ENCODE data around the gene PSMD12. TPM values are rescaled to one million over a fixed set of nuclear protein-coding genes. Genes with fewer than 3 reads are reported as not detected.
"Not testable (repeated sequence)": the region's sequence is repeated elsewhere in the genome, so short reads cannot be mapped to it uniquely, and the experiment has no call there.

Gene PSMD12
- total RNA-seq, 2 donors from 2014 or later: 19.8 to 24.0 TPM

DNA sequence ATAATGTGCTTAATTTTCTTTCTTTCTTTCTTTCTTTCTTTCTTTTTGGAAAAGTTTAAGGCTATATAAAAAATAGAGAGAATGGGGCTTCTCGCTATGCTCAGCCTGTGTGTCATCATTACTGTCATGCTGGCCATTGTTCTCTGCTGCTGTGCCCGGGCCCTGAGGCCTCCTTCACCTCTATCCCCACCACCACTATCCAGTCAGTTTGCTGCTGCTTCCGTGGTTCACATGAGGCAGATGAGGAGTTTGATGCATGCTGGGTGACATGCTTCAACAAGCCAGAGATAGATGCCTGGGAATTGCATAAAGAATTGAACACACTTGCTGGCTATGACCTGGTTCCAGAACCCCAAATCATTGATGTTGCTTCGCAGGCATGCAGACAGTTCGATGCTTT lies 47.0 kb upstream of the PSMD12 start:
- Histone ChIP-seq H3K9me3 (no peaks in the 10 kb centered on the region), H3K36me3 (no peaks in the 10 kb centered on the region), H3K4me1 (replicated peaks) (peaks cover 8% of the 10 kb centered on the region), H3K4me3 (no peak overlapping the region), H3K27me3 (replicated peaks; ENCODE audit: insufficient read depth) (no peaks in the 10 kb centered on the region), H3K27ac (no peak overlapping the region)
- no peak for DNase-seq (ENCODE audit: low spot score)
- WGBS: 77% methylated on average over 5 of the region's 5 CpGs
- no peak for TF ChIP-seq POLR2A (IDR thresholded peaks at IDR 0.05)
- TF ChIP-seq, protein P1, sequence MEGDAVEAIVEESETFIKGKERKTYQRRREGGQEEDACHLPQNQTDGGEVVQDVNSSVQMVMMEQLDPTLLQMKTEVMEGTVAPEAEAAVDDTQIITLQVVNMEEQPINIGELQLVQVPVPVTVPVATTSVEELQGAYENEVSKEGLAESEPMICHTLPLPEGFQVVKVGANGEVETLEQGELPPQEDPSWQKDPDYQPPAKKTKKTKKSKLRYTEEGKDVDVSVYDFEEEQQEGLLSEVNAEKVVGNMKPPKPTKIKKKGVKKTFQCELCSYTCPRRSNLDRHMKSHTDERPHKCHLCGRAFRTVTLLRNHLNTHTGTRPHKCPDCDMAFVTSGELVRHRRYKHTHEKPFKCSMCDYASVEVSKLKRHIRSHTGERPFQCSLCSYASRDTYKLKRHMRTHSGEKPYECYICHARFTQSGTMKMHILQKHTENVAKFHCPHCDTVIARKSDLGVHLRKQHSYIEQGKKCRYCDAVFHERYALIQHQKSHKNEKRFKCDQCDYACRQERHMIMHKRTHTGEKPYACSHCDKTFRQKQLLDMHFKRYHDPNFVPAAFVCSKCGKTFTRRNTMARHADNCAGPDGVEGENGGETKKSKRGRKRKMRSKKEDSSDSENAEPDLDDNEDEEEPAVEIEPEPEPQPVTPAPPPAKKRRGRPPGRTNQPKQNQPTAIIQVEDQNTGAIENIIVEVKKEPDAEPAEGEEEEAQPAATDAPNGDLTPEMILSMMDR (IDR thresholded peaks at IDR 0.05): no peak
- no peak for TF ChIP-seq POLR2AphosphoS5 (IDR thresholded peaks at IDR 0.05)
- intact Hi-C loops (cut with DNase I): no loop called here

DNA sequence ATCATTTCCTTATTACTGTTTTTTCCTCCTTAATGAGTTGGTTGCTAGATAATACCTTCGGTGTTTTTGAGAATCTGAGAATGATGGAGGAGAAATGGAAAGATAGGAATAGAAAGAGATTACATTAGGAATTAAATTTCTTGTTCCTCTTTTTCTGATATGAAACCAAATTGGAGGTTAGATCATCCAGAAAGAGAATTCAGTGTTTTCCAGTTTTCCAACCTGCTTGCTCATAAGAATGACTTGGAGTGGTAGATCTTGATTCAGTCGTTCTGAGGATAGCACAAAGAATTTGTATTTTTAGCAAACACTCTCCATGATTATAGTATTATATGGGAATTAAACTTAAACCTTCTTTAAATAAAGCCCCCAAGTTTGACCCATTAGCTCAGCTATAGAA lies 46.6 kb upstream of the PSMD12 start:
- intact Hi-C loops (cut with DNase I): no loop called here

DNA sequence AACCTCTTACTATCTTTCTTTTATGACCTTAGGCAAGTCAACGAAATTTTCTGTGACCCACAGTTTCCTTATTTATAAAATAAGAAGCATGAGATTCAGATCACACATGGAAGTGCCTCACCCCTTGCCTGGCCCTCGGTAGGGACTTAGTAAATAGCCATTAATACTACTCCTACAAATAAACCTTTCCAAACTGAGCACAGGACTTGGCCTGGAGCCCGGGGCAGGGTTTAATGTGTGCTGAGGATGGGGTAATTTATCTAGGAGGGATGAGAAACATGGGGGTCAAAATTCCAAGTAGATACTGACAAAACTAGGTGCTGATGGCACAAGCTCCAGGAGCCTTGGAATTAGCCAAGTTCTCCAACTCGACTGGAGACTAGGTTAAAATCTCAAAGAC lies 45.7 kb upstream of the PSMD12 start:
- WGBS: 37% methylated on average over 4 of the region's 4 CpGs
- intact Hi-C loops (cut with DNase I): no loop called here
- H3K4me3 ChIP-seq: no peak overlapping the region
- no peak overlapping the region for H3K27ac ChIP-seq
- H3K36me3 ChIP-seq: no peaks in the 10 kb centered on the region
- H3K4me1 ChIP-seq (replicated peaks): peaks cover 8% of the 10 kb centered on the region
- H3K27me3 ChIP-seq (replicated peaks; ENCODE audit: insufficient read depth): no peaks in the 10 kb centered on the region
- TF ChIP-seq, protein P1 (IDR thresholded peaks at IDR 0.05): no peak
- TF ChIP-seq POLR2A (IDR thresholded peaks at IDR 0.05) (no peak), POLR2AphosphoS5 (IDR thresholded peaks at IDR 0.05) (peak; percentile 43)
- peak; percentile 44 for DNase-seq (ENCODE audit: low spot score)
- H3K9me3 ChIP-seq: no peaks in the 10 kb centered on the region

More for the DNA sequence above, 46.6 kb upstream of the PSMD12 start:
- no peaks in the 10 kb centered on the region for H3K27me3 ChIP-seq (replicated peaks; ENCODE audit: insufficient read depth)
- DNase-seq (ENCODE audit: low spot score): no peak
- H3K9me3 ChIP-seq: no peaks in the 10 kb centered on the region
- no peak overlapping the region for H3K4me3 ChIP-seq
- 72% methylated on average over 2 of the region's 2 CpGs for WGBS
- H3K4me1 ChIP-seq (replicated peaks): peaks cover 8% of the 10 kb centered on the region
- H3K27ac ChIP-seq: no peak overlapping the region
- H3K36me3 ChIP-seq: no peaks in the 10 kb centered on the region
- TF ChIP-seq, protein P1 (IDR thresholded peaks at IDR 0.05): no peak
- TF ChIP-seq POLR2AphosphoS5 (IDR thresholded peaks at IDR 0.05): no peak
- TF ChIP-seq POLR2A (IDR thresholded peaks at IDR 0.05): no peak

DNA sequence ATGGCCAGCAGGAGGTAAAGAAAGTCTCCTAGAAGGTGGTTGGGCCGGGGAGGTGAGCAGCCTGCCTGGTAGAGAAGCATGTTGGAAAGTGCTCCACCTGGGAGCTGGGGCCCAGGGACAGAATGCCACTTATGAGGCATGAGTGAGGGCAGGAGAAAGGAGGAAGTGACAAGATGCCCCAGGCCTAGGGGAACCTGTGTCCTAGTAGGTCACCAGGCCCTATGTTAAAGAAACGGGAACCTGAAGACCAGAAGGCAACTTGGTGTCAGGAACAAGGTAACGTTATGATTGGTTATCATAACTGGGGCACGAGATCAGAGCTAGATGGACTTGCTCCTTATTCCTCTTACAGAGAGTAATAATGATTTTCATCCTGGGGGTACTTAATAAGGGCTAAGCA lies 45.0 kb upstream of the PSMD12 start:
- no peak for DNase-seq (ENCODE audit: low spot score)
- no peak overlapping the region for H3K27ac ChIP-seq
- no peak overlapping the region for H3K4me3 ChIP-seq
- H3K9me3 ChIP-seq: no peaks in the 10 kb centered on the region
- H3K36me3 ChIP-seq: no peaks in the 10 kb centered on the region
- intact Hi-C loops (cut with DNase I): no loop called here
- peaks cover 6% of the 10 kb centered on the region for H3K4me1 ChIP-seq (replicated peaks)
- TF ChIP-seq POLR2A (IDR thresholded peaks at IDR 0.05): no peak
- TF ChIP-seq, protein P1 (IDR thresholded peaks at IDR 0.05): no peak
- no peak for TF ChIP-seq POLR2AphosphoS5 (IDR thresholded peaks at IDR 0.05)
- no peaks in the 10 kb centered on the region for H3K27me3 ChIP-seq (replicated peaks; ENCODE audit: insufficient read depth)
- WGBS: 92% methylated on average over 4 of the region's 4 CpGs

DNA sequence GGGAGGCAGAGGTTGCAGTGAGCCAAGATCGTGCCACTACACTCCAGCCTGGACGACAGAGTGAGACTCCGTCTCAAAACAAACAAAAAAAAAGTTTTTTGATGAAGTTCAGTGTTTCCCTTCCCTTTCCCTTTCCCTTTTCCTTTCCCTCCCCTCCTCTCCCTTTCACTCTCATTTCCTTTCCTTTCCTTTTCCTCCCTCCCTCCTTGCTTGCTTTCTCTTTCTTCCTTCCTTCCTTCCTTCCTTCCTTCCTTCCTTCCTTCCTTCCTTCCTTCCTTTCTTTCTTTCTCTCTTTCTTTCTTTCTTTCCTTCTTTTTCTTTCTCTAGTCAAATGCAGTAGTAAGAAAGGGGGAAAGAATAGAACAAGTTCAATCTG lies 42.1 kb upstream of the PSMD12 start:
- H3K4me1 ChIP-seq (replicated peaks); H3K36me3 ChIP-seq; intact Hi-C loops (cut with DNase I); H3K4me3 ChIP-seq; DNase-seq (ENCODE audit: low spot score); H3K27me3 ChIP-seq (replicated peaks; ENCODE audit: insufficient read depth); H3K27ac ChIP-seq; H3K9me3 ChIP-seq: not testable (repeated sequence)
- WGBS: 91% methylated on average over 3 of the region's 3 CpGs

Data from prostate gland (tissue), 2 donors.